OCI-LY3 (cell line): ENCODE data around the gene ATP6V0A4.

Experiments
- EZH2phosphoT487 ChIP-seq: fragments of 200-600 bp; shearing (Covaris generic); IDR thresholded peaks from 2 replicates; pipeline ENCODE4 v1.6.1; 2018; ENCODE audit warnings: antibody characterized with exemption, mixed run types, low read depth
- TF ChIP-seq, protein P1 (sequence below): fragments of 200-600, 300-600 bp; sonication (generic); IDR thresholded peaks from 2 replicates; pipeline ENCODE4 v1.5.1; 2014; ENCODE audit warnings: antibody characterized with exemption, low read length, low read depth

DNA sequence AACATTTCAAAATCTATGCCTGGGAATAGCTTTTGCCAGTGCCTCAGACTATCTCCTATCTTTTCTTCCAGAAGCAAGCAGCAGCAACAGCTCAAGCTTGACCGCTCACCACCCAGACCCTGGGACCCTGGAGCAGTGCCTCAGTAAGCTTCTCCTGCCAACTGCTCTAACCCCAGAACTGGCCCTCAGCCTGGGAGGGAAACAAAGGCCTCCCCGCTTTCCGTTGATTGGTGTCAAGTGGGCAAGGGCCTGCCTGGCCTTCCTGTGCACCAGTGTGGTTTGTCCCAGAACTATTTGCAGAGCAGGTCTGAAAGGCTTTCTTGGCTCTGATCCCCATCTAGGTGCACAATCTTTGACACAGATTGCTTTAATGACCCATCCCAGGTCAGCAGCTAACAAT, 3.3 kb upstream of the ATP6V0A4 start:
- TF ChIP-seq, protein P1, sequence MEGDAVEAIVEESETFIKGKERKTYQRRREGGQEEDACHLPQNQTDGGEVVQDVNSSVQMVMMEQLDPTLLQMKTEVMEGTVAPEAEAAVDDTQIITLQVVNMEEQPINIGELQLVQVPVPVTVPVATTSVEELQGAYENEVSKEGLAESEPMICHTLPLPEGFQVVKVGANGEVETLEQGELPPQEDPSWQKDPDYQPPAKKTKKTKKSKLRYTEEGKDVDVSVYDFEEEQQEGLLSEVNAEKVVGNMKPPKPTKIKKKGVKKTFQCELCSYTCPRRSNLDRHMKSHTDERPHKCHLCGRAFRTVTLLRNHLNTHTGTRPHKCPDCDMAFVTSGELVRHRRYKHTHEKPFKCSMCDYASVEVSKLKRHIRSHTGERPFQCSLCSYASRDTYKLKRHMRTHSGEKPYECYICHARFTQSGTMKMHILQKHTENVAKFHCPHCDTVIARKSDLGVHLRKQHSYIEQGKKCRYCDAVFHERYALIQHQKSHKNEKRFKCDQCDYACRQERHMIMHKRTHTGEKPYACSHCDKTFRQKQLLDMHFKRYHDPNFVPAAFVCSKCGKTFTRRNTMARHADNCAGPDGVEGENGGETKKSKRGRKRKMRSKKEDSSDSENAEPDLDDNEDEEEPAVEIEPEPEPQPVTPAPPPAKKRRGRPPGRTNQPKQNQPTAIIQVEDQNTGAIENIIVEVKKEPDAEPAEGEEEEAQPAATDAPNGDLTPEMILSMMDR: no peak
- no peak for TF ChIP-seq EZH2phosphoT487
